HL-60 (cell line): ENCODE data around the gene MFAP3.
A peak's percentile ranks its signal among the peaks of the same experiment; 100 is the strongest.

Source experiments
- DNase-seq, 2 experiments: peaks; one replicate each; pipeline ENCODE4 v3.0.0-alpha.2; 2010 to 2020; ENCODE audit warnings: low read depth in 1 of 2, low spot score in 1 of 2
- H3K27ac ChIP-seq: fragments of 250-450 bp; sonication (Bioruptor Pico); replicated peaks from 2 replicates; pipeline ENCODE4 v1.5.1; 2020; ENCODE audit warnings: mild to moderate bottlenecking, moderate library complexity
- H3K27me3 ChIP-seq: fragments of 250-450 bp; sonication (Bioruptor Pico); 2 replicates; pipeline ENCODE4 v1.5.1; 2021; ENCODE audit warnings: mild to moderate bottlenecking, moderate library complexity; ENCODE audit not compliant: insufficient read depth, poor library complexity, severe bottlenecking
- H3K4me3 ChIP-seq: replicated peaks from 2 replicates; pipeline ENCODE4 v1.5.1; 2011; ENCODE audit warnings: mild to moderate bottlenecking, control low read depth, low read length; ENCODE audit not compliant: insufficient read depth
- CTCF ChIP-seq: IDR thresholded peaks from one replicate; pipeline ENCODE4 v1.5.1; 2011; ENCODE audit warnings: low read length, control low read depth, inconsistent platforms; ENCODE audit not compliant: insufficient read depth
- GABPA ChIP-seq: IDR thresholded peaks from 2 replicates; pipeline ENCODE4 v1.6.1; 2012; ENCODE audit warnings: low read depth
- POLR2AphosphoS5 ChIP-seq: IDR thresholded peaks from 2 replicates; pipeline ENCODE4 v1.6.1; 2012; ENCODE audit warnings: low read depth
- REST ChIP-seq: IDR thresholded peaks from 2 replicates; pipeline ENCODE4 v1.6.1; 2012; ENCODE audit warnings: low read depth; ENCODE audit not compliant: insufficient replicate concordance
- SPI1 ChIP-seq: IDR thresholded peaks from 2 replicates; pipeline ENCODE4 v1.6.1; 2012; ENCODE audit warnings: low read depth, mild to moderate bottlenecking, borderline replicate concordance

MFAP3 gene

GRCh38 chr5:154042766-154043165 lies 4.0 kb downstream of the MFAP3 start:
- H3K4me3 ChIP-seq = no peak overlapping the region
- no peaks in the 10 kb centered on the region for H3K27me3 ChIP-seq
- H3K27ac ChIP-seq = no peak overlapping the region
- no peak for TF ChIP-seq GABPA
- TF ChIP-seq SPI1 = peak; percentile 9; the same call in 1 of the 2 replicates
- peak in 1 of 2 experiments; percentile 12 for DNase-seq

- Histone ChIP-seq H3K27me3 (no peaks in the 10 kb centered on the region), H3K27ac (no peak overlapping the region), H3K4me3 (no peak overlapping the region)
- no peak for DNase-seq
- TF ChIP-seq SPI1 (no peak), POLR2AphosphoS5 (no peak), GABPA (no peak), CTCF (no peak)
Measured at GRCh38 chr5:154044099-154044498, 5.3 kb downstream of the MFAP3 start.

GRCh38 chr5:154044581-154044980 lies 5.8 kb downstream of the MFAP3 start:
- H3K4me3 ChIP-seq = no peak overlapping the region
- no peak for TF ChIP-seq SPI1
- TF ChIP-seq CTCF = no peak
- TF ChIP-seq POLR2AphosphoS5 = no peak
- no peak for TF ChIP-seq GABPA
- no peak for TF ChIP-seq REST
- no peak overlapping the region for H3K27ac ChIP-seq
- H3K27me3 ChIP-seq = no peaks in the 10 kb centered on the region
- DNase-seq = no peak

GRCh38 chr5:154046486-154046885 lies 7.7 kb downstream of the MFAP3 start:
- DNase-seq = no peak
- no peak overlapping the region for H3K4me3 ChIP-seq
- no peak for TF ChIP-seq CTCF
- no peak for TF ChIP-seq REST
- TF ChIP-seq SPI1 = no peak
- TF ChIP-seq GABPA = no peak
- no peak for TF ChIP-seq POLR2AphosphoS5
- H3K27me3 ChIP-seq = no peaks in the 10 kb centered on the region
- H3K27ac ChIP-seq = no peak overlapping the region
